ENCODE measurements around the gene TUBA4A. TPM values are rescaled to one million over a fixed set of nuclear protein-coding genes. Genes with fewer than 3 reads are reported as not detected.
A peak's percentile ranks its signal among the peaks of the same experiment; 100 is the strongest.

TUBA4A gene
- total and polyA plus RNA-seq, 8 donors = 18.7 to 141 (median 40.0) TPM

DNA sequence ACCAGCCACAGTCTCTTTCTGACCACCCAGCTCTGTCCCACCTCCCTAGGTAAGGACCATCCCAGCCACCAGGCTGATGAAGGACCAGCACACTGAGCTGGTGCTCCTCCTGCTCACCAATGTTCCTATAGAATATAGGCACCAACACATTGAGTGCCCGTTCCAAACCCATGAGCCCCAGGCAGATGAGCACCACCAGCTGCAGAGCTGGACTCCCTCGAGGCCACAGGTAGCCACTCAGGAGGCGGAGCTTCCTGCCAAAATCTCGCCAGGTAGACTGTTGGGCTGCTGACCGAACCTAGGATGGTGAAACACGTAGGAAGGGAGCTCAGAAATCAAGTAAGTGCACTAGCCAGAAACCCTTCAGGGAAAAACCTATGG is 37.2 kb downstream of the TUBA4A start:
- TF ChIP-seq, protein P1, sequence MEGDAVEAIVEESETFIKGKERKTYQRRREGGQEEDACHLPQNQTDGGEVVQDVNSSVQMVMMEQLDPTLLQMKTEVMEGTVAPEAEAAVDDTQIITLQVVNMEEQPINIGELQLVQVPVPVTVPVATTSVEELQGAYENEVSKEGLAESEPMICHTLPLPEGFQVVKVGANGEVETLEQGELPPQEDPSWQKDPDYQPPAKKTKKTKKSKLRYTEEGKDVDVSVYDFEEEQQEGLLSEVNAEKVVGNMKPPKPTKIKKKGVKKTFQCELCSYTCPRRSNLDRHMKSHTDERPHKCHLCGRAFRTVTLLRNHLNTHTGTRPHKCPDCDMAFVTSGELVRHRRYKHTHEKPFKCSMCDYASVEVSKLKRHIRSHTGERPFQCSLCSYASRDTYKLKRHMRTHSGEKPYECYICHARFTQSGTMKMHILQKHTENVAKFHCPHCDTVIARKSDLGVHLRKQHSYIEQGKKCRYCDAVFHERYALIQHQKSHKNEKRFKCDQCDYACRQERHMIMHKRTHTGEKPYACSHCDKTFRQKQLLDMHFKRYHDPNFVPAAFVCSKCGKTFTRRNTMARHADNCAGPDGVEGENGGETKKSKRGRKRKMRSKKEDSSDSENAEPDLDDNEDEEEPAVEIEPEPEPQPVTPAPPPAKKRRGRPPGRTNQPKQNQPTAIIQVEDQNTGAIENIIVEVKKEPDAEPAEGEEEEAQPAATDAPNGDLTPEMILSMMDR (IDR thresholded peaks at IDR 0.05) = no peak
- TF ChIP-seq POLR2A (IDR thresholded peaks at IDR 0.05) = no peak
- TF ChIP-seq POLR2AphosphoS5 (IDR thresholded peaks at IDR 0.05) = no peak
- TF ChIP-seq EP300 (IDR thresholded peaks at IDR 0.05) = no peak
- H3K27ac ChIP-seq = peak overlapping the region in 3 of 5 donors; percentile 89 to 95 (median 94)
- no peak overlapping the region for H3K4me3 ChIP-seq
- no peaks in the 10 kb centered on the region for H3K27me3 ChIP-seq
- peaks cover 56 to 68% (median 63%) of the 10 kb centered on the region in 4 donors for H3K36me3 ChIP-seq
- H3K4me1 ChIP-seq = peaks cover 25 to 49% (median 39%) of the 10 kb centered on the region in 4 donors
- WGBS, 5 donors = 81 to 94% (median 88%) methylated on average over 6 of the region's 6 CpGs
- no peak for DNase-seq
- no peaks in the 10 kb centered on the region for H3K9me3 ChIP-seq
- intact Hi-C loops (cut with DNase I; ENCODE audit: low total_unique reads) = loop anchor here (5.0 kb wide), 1 partner anchor 44 kb away; the partner anchor contains the start of gene SLC23A3

GRCh38 chr2:219215871-219216534 is 37.7 kb downstream of the TUBA4A start:
- Histone ChIP-seq H3K4me3 (no peak overlapping the region), H3K9me3 (no peaks in the 10 kb centered on the region), H3K4me1 (peaks cover 25 to 51% (median 40%) of the 10 kb centered on the region in 4 donors), H3K36me3 (peaks cover 52 to 66% (median 61%) of the 10 kb centered on the region in 4 donors), H3K27me3 (no peaks in the 10 kb centered on the region), H3K27ac (peak overlapping the region in 3 of 5 donors; percentile 89 to 95 (median 94))
- no peak for DNase-seq
- TF ChIP-seq POLR2AphosphoS5 (IDR thresholded peaks at IDR 0.05) (no peak), POLR2A (IDR thresholded peaks at IDR 0.05) (no peak), EP300 (IDR thresholded peaks at IDR 0.05) (no peak)
- TF ChIP-seq, protein P1 (IDR thresholded peaks at IDR 0.05) = no peak
- WGBS, 5 donors = 86 to 93% (median 91%) methylated on average over 23 to 27 of the region's 27 CpGs
- intact Hi-C loops (cut with DNase I; ENCODE audit: low total_unique reads) = loop anchor here (5.0 kb wide), 1 partner anchor 44 kb away; the partner anchor contains the start of gene SLC23A3

DNA sequence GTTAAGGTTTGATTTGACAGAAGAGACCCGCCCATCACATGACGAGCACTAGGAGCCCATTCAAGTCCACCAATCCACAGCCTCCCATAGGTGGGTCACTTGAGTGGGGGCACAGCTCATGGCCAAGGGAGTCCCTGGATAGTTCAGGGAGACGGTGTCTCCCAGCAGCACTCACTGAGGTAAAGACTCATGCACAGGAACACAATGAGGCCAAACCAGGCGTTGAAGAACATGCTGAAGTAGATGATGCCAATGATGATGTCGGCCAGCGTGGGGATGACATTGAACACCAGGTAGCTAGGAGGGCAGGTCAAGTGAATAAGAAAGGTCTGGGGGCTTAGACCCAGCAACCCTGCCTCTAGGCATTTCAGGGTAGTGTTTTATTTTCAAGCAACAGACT is 38.9 kb downstream of the TUBA4A start:
- Histone ChIP-seq H3K4me1 (peaks cover 25 to 47% (median 34%) of the 10 kb centered on the region in 4 donors), H3K9me3 (no peaks in the 10 kb centered on the region), H3K27ac (no peak overlapping the region), H3K4me3 (no peak overlapping the region), H3K36me3 (peaks cover 53 to 66% (median 61%) of the 10 kb centered on the region in 4 donors), H3K27me3 (no peaks in the 10 kb centered on the region)
- TF ChIP-seq EP300 (IDR thresholded peaks at IDR 0.05) = no peak
- 87 to 94% (median 93%) methylated on average over 6 of the region's 6 CpGs for WGBS, 5 donors
- DNase-seq = no peak
- intact Hi-C loops (cut with DNase I; ENCODE audit: low total_unique reads) = loop anchor here (5.0 kb wide), 1 partner anchor 42 kb away; the partner anchor contains the start of gene SLC23A3

DNA sequence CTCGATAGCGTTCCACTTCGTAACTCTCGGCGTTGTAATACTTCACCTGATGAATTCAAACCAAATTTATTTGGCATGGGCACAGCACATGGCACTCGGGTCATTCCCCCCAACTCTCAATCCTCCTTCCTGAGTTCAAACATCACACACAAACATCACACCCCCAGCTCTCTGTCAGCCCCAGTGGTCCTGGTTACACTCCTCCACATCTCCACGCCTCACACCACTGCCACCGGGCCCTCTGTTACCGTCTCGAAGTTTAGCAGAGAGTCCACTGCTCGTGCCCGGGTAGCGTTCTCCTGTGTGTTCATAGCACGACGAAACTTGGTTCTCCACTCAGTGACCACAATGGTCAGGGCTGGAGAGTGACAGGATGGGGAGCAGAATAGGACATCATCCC is 39.6 kb downstream of the TUBA4A start:
- peaks cover 19 to 41% (median 29%) of the 10 kb centered on the region in 4 donors for H3K4me1 ChIP-seq
- DNase-seq = no peak
- H3K27ac ChIP-seq = no peak overlapping the region
- intact Hi-C loops (cut with DNase I; ENCODE audit: low total_unique reads) = no loop called here
- H3K4me3 ChIP-seq = no peak overlapping the region
- H3K27me3 ChIP-seq = no peaks in the 10 kb centered on the region
- 95 to 98% (median 96%) methylated on average over 15 of the region's 15 CpGs for WGBS, 5 donors
- TF ChIP-seq EP300 (IDR thresholded peaks at IDR 0.05) (no peak), POLR2AphosphoS5 (IDR thresholded peaks at IDR 0.05) (no peak), POLR2A (IDR thresholded peaks at IDR 0.05) (no peak)
- TF ChIP-seq, protein P1 (IDR thresholded peaks at IDR 0.05) = no peak
- H3K9me3 ChIP-seq = no peaks in the 10 kb centered on the region
- peaks cover 58 to 70% (median 65%) of the 10 kb centered on the region in 4 donors for H3K36me3 ChIP-seq

Data from stomach (tissue), 9 donors.